Prostate gland (tissue), 2 donors: ENCODE measurements around the gene PDZRN3. TPM values are rescaled to one million over a fixed set of nuclear protein-coding genes. Genes with fewer than 3 reads are reported as not detected.

Source experiments
- DNase-seq: peaks from one replicate; pipeline ENCODE4 v3.0.0-alpha.2; 2019; ENCODE audit warnings: low spot score
- H3K27ac ChIP-seq, 2 donors: fragments of 200-600 bp; sonication (generic); 2 replicates each; pipeline ENCODE4 v1.5.1; 2017 to 2019
- H3K27me3 ChIP-seq: fragments of 200-600 bp; sonication (generic); replicated peaks from 2 replicates; pipeline ENCODE4 v1.5.1; 2019; ENCODE audit not compliant: insufficient read depth
- H3K36me3 ChIP-seq, 2 donors: fragments of 200-600 bp; sonication (generic); 1 replicate in 1 of 2; 2 replicates in 1 of 2; pipeline versions ENCODE4 v1.5.1 to v1.8.1; 2017 to 2019
- H3K4me1 ChIP-seq: fragments of 200-600 bp; sonication (generic); replicated peaks from 2 replicates; pipeline ENCODE4 v1.5.1; 2019
- H3K4me3 ChIP-seq, 2 donors: fragments of 200-600 bp; sonication (generic); 2 replicates each; pipeline ENCODE4 v1.5.1; 2017 to 2019
- H3K9me3 ChIP-seq: fragments of 200-600 bp; sonication (generic); 2 replicates; pipeline ENCODE4 v1.5.1; 2017
- CTCF ChIP-seq, 4 experiments: fragments of 200-600 bp in 2 of 4; fragments of 450-650 bp in 2 of 4; sonication (generic) in 2 of 4; IDR thresholded peaks; 1 replicate in 3 of 4; 2 replicates in 1 of 4; pipeline ENCODE4 v1.5.1; 2016 to 2019; ENCODE audit warnings: antibody characterized with exemption in 4 of 4, mild to moderate bottlenecking in 2 of 4, moderate library complexity in 2 of 4
- POLR2A ChIP-seq: fragments of 450-650 bp; IDR thresholded peaks from one replicate; pipeline ENCODE4 v1.6.1; 2016; ENCODE audit warnings: antibody characterized with exemption, mild to moderate bottlenecking
- POLR2AphosphoS5 ChIP-seq: sonication (generic); formaldehyde crosslinking; IDR thresholded peaks from one replicate; pipeline ENCODE4 v1.6.1; 2017; ENCODE audit warnings: antibody characterized with exemption
- WGBS: methylation state at CpG from one replicate; pipeline ENCODE4 v1.1.5; 2018; 5-methylcytosine and 5-hydroxymethylcytosine counted together
- intact Hi-C: fragments of 100-400 bp; cut with DNase I; formaldehyde crosslinking; loops from one replicate; pipeline ENCODE4 v1.14.2; 2022
- total RNA-seq, 2 donors: library from RNA; depleted of rRNA; stranded (reverse); fragments of >200 nt; gene quantifications; one replicate each; pipeline ENCODE4 v1.1.0, GENCODE V29; 2016

Gene PDZRN3
- total RNA-seq, 2 donors from 2014 or later, result 80.9 to 143 TPM

GRCh38 chr3:73609655-73610054, 15.1 kb downstream of the PDZRN3 start:
- no peaks in the 10 kb centered on the region for H3K4me1 ChIP-seq
- H3K27ac ChIP-seq, result no peak overlapping the region
- 47% methylated on average over 2 of the region's 2 CpGs for WGBS
- H3K27me3 ChIP-seq, result no peaks in the 10 kb centered on the region
- no peaks in the 10 kb centered on the region for H3K36me3 ChIP-seq
- H3K9me3 ChIP-seq, result no peaks in the 10 kb centered on the region
- intact Hi-C loops, result no loop called here
- no peak for TF ChIP-seq CTCF (IDR thresholded peaks at IDR 0.05)
- TF ChIP-seq POLR2A, result no peak
- no peak for TF ChIP-seq POLR2AphosphoS5
- no peak for DNase-seq
- no peak overlapping the region for H3K4me3 ChIP-seq

- no peak for DNase-seq
- intact Hi-C loops, result no loop called here
- Histone ChIP-seq H3K9me3 (no peaks in the 10 kb centered on the region), H3K27ac (no peak overlapping the region), H3K36me3 (no peaks in the 10 kb centered on the region), H3K4me3 (no peak overlapping the region), H3K27me3 (no peaks in the 10 kb centered on the region), H3K4me1 (peaks cover 2% of the 10 kb centered on the region)
- no peak for TF ChIP-seq CTCF (IDR thresholded peaks at IDR 0.05)
- no peak for TF ChIP-seq POLR2AphosphoS5
- no peak for TF ChIP-seq POLR2A
- WGBS, result 62% methylated on average over 5 of the region's 5 CpGs
Measured at GRCh38 chr3:73609315-73609641, 15.5 kb downstream of the PDZRN3 start.

GRCh38 chr3:73608456-73609314, 16.1 kb downstream of the PDZRN3 start:
- no peak overlapping the region for H3K27ac ChIP-seq

GRCh38 chr3:73605861-73606260, 18.9 kb downstream of the PDZRN3 start:
- intact Hi-C loops, result no loop called here
- H3K4me3 ChIP-seq, result no peak overlapping the region
- H3K4me1 ChIP-seq, result peaks cover 14% of the 10 kb centered on the region
- no peak for DNase-seq
- H3K27ac ChIP-seq, result peak overlapping the region in 1 of 2 donors; percentile 26
- no peaks in the 10 kb centered on the region for H3K36me3 ChIP-seq
- TF ChIP-seq POLR2AphosphoS5, result no peak
- TF ChIP-seq CTCF (IDR thresholded peaks at IDR 0.05), result no peak
- no peak for TF ChIP-seq POLR2A
- no peaks in the 10 kb centered on the region for H3K27me3 ChIP-seq
- no peaks in the 10 kb centered on the region for H3K9me3 ChIP-seq

More at GRCh38 chr3:73608456-73609314, 16.1 kb downstream of the PDZRN3 start:
- DNase-seq, result no peak
- intact Hi-C loops, result no loop called here
- Histone ChIP-seq H3K4me1 (peaks cover 5% of the 10 kb centered on the region), H3K4me3 (no peak overlapping the region), H3K36me3 (no peaks in the 10 kb centered on the region), H3K27me3 (no peaks in the 10 kb centered on the region), H3K9me3 (no peaks in the 10 kb centered on the region)
- no peak for TF ChIP-seq POLR2A
- TF ChIP-seq CTCF (IDR thresholded peaks at IDR 0.05), result no peak
- TF ChIP-seq POLR2AphosphoS5, result no peak
- 69% methylated on average over 12 of the region's 12 CpGs for WGBS

GRCh38 chr3:73605412-73605811, 19.3 kb downstream of the PDZRN3 start:
- no peaks in the 10 kb centered on the region for H3K36me3 ChIP-seq

More at GRCh38 chr3:73605412-73605811, 19.3 kb downstream of the PDZRN3 start:
- no peak for DNase-seq
- no peaks in the 10 kb centered on the region for H3K9me3 ChIP-seq
- no peak overlapping the region for H3K4me3 ChIP-seq
- intact Hi-C loops, result no loop called here
- no peak for TF ChIP-seq POLR2A
- TF ChIP-seq CTCF (IDR thresholded peaks at IDR 0.05), result no peak
- TF ChIP-seq POLR2AphosphoS5, result no peak
- 44% methylated on average over 1 of the region's 1 CpG for WGBS
- H3K27me3 ChIP-seq, result no peaks in the 10 kb centered on the region
- H3K27ac ChIP-seq, result no peak overlapping the region
- peaks cover 16% of the 10 kb centered on the region for H3K4me1 ChIP-seq
